Measurements from ENCODE around the gene LRG1.
"Not testable (repeated sequence)": the region's sequence is repeated elsewhere in the genome, so short reads cannot be mapped to it uniquely, and the experiment has no call there.

Gene LRG1

DNA sequence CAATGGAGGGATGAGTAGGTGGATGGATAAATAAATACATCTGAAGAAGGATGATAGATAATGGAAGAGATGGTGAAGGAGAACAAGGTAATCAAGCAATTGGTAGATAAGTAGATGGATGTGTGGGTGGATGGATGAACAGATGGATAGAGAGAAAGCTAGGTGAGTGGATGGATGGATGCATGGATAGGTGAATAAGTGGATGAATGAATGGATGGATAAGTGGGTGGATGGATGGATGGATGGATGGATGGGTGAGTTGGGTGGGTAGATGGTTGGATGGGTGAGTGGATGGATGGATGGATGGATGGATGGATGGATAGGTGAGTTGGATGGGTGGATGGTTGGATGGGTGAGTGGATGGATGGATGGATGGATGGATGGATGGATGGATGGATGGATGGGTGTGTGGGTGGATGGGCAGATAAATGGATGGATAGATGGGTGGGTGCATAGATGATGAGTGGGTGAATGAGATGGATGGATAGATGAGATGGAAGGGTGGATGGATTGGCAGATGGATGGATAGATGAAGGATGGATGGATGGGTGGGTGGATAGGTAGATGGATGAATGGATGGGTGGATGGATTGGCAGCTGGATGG, 13.4 kb upstream of the LRG1 start:
- DNase-seq (ENCODE audit: low spot score): no peak

GRCh38 chr19:4552525-4552819, 12.6 kb upstream of the LRG1 start:
- DNase-seq (ENCODE audit: low spot score): no peak

GRCh38 chr19:4550479-4551050, 10.7 kb upstream of the LRG1 start:
- no peak for DNase-seq (ENCODE audit: low spot score)

- no peak for DNase-seq (ENCODE audit: low spot score)
Observed at GRCh38 chr19:4550018-4550417, 10.2 kb upstream of the LRG1 start.

GRCh38 chr19:4548238-4548584, 8.4 kb upstream of the LRG1 start:
- DNase-seq (ENCODE audit: low spot score): peak; percentile 4

GRCh38 chr19:4547303-4548237, 7.7 kb upstream of the LRG1 start:
- DNase-seq (ENCODE audit: low spot score): peak; percentile 44

DNA sequence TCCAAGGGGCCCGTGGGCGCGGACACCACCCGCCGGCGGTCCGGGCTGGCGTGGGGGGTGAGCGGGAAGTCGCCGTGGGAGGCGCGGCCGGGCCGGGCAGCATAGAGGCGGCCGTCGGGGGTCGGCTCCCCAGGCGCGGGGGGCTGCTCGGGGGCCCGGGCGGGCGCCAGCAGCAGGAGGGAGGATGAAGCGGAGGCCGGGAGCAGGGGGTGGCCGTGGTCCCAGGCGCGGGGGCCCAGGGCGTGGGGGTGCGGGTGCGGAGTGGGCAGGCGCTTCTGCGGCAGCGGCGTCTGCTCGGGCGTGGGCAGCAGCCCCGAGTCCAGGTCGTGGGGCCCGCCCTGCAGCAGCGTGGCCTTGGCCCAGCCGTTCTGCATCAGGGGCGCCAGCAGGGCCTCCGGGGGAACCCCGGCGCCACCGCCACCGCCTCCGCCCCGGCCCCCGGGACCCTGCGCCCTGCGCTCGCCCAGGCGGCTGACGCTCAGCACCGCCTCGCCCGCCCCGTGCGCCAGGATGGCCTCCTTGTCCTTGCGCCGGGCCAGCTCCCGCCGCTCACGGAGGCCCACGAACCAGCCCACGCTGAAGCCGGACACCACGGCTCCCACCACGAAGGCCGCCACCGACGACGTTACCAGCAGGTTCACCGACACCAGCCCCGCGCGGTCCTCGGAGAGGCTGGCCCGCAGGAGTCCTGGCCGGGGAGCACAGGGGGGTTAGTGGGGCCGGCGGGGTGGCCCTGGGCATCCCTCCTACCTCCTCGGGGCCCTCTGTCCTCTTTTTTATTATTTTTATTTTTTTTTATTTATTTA, 4.2 kb upstream of the LRG1 start:
- no peak for DNase-seq (ENCODE audit: low spot score)

DNA sequence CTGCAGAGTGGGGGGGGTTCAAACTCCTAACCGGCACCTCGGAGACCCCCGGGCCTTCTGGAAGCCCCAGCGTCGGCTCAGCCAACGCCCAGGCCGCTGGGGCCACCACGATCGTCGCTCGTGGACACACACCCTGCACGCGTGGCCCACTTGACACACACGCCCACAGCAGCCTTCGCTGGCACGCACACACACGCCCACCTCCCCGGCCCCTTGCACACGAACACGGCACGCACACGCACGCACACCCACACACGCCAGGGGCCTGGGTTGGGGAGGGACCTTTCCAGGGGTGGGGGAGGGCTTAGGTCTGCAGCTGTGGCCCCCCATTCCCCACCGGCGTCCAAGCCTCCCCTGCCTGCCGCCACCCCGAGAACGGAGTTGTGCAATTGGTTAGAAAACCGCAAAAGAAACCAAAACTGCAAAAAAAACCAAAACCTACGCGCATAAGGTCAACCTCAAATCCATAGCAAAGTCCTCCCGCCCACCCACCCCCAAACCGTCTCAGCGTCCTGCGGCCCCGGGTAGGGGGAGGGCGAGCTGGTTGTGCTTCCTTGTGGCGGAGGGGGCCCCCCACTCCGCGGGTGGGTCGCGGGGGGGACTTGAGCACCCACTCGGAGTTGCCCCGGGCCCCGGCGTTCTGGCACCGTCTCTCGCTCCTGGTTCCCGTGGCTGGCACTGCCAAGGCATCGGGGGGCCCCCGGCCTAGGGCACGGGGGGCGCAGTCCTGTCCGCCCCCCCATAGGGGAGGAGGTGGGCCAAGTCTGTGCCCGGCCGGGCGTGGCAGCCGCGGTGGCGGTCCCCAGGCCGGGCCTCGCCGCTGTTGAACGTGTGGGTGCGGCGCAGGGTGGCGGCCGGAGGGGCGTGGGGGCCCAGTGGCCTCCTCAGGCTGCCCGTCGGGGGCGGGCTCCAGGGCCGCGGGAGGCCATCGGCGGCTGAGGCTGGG, 3.3 kb upstream of the LRG1 start:
- no peak for DNase-seq (ENCODE audit: low spot score)

- DNase-seq (ENCODE audit: low spot score): not testable (repeated sequence)
Observed at GRCh38 chr19:4541806-4542145, 1.9 kb upstream of the LRG1 start.

- DNase-seq (ENCODE audit: low spot score): no peak
Observed at GRCh38 chr19:4541114-4541805, 1.4 kb upstream of the LRG1 start.

DNA sequence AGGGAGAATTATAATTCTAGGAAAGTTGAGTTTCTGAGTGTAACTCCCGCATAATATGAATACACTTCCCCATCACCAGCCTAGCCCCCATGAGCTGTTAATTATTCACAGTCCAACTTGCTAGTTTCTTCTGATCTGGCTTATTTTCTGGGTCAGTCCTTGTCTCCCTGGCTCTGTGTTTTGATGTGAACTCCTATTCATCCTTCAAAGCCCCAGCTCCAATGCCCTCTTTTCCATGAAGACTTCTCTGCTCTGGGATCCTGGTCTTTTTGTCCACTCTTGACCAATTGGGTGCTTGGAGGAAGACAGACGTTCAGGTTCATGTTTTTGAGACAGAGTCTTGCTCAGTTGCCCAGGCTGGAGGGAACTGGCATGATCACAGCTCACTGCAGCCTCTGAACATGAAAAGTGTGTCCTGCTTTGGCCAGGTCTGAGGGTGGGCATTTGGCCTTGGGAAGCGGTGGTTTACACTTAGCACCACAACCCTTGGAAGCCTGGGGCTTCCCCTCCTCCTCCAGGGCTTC, 605 bp downstream of the LRG1 start:
- no peak for DNase-seq (ENCODE audit: low spot score)

- no peak for DNase-seq (ENCODE audit: low spot score)
Observed at GRCh38 chr19:4538601-4538954, 1.3 kb downstream of the LRG1 start.

- no peak for DNase-seq (ENCODE audit: low spot score)
Observed at GRCh38 chr19:4537953-4538600, 1.8 kb downstream of the LRG1 start.

GRCh38 chr19:4536798-4537197, 3.0 kb downstream of the LRG1 start:
- DNase-seq (ENCODE audit: low spot score): no peak

GRCh38 chr19:4534836-4535658, 4.8 kb downstream of the LRG1 start, which contains the start of gene PLIN5:
PLIN5 (minus strand) TSS chr19:4535224; CDS start chr19:4534074, 1,150 bp downstream.
- DNase-seq (ENCODE audit: low spot score): peak; percentile 99

DNA sequence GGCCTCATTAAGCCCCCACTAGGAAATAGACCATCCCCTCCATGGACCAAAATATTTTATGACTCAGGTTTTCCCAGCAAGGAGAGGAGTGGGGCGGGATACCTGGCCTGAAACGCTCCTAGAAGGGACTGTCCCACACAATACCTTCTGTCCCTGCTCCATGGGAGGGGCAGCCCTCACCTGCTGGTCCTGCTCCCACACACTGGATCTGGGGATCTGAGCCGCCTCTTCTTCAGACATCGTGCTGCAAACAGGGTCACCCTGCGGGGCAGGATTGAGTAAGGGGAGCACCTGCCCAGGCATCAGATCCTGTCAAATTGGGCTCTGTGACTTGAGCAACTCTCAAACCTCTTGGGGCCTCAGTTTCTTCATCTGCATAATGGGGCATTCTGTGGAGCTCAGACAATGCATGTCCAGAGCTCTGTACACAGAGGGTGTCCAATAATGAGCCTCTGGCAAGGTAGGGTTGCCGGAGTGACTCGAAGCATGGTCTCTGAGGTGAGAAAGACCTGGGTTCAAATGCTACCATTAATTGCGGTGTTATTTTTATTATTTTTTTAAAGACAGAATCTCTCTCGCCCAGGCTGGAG, 5.9 kb downstream of the LRG1 start:
- DNase-seq (ENCODE audit: low spot score): no peak

DNA sequence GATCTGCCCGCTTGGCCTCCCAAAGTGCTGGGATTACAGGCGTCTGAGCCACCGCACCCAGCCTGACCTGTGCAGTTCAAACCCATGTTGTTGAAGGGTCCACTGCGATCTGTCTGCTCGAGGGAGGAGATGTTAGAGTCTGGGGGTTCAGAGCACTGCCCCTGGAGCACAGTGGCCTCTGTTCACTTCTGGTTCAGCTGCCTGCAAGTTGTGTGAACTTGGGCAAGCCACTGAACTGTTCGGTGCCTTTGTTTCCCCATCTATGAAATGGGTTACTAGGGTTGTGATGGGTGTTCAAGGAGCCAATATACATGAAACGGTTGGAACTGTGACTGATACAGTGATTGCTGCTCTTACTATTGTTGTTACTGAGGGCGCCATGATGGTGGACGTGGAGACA, 6.5 kb downstream of the LRG1 start:
- DNase-seq (ENCODE audit: low spot score): no peak

DNA sequence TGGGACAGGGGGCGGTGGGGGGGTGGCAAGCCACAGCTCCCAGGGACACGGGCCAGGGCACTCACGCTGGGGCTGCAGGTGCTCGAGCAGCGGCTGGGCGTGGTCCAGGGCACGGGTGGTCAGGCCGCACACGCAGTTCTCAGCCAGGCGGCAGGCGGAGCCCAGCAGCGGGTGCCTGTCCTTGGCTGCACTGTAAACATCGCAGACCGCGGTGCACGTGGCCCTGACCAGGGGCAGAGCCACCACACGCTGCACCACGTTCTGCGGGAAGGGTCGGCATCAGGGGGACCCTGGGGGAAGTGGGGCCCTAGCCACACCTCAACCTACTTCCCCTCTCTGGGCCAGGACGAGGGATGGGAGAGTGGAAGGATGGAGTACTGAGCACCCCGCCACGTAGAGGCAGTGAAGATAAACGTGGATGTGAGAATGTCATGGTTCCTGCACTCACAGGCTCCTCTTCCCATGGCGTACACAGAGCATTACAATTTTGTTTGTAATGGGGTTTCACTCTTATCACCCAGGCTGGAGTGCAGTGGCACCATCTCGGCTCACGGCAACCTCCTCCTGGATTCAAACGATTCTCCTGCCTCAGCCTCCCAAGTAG, 8.2 kb downstream of the LRG1 start:
- DNase-seq (ENCODE audit: low spot score): no peak
